Endothelial cell of umbilical vein (primary cell): Measurements from ENCODE around the gene THTPA. TPM values are rescaled to one million over a fixed set of nuclear protein-coding genes. Genes with fewer than 3 reads are reported as not detected.

Source experiments
- BruUV-seq: library from RNA; stranded (reverse); fragments of 400-500 nt; replicated peaks from 2 replicates; lab custom pipeline; 2021; lab: Mats Ljungman, UMichigan
- CTCF ChIA-PET: fragments of 300-600, 350-600 bp; sonication (Branson Sonifier 250); formaldehyde crosslinking; loops from one replicate; lab custom pipeline; 2021; ENCODE audit warnings: antibody characterized with exemption, inconsistent platforms; lab: Charles Lee
- POLR2A ChIA-PET: fragments of 300-600, 350-600 bp; sonication (Branson Sonifier 250); formaldehyde crosslinking; loops from one replicate; lab custom pipeline; 2021; ENCODE audit warnings: antibody characterized with exemption, inconsistent platforms; lab: Charles Lee
- DNase-seq: peaks from one replicate; pipeline ENCODE4 v3.0.0-alpha.2; 2011; ENCODE audit warnings: low read depth, low spot score
- FAIRE-seq: peaks from 2 replicates; lab custom pipeline; 2011; peaks lifted over from hg19 to GRCh38; lab: Jason Lieb, UNC
- H2AFZ ChIP-seq: 2 replicates; pipeline ENCODE4 v1.6.0; 2012; ENCODE audit warnings: low read depth, low read length, control low read depth, inconsistent platforms
- H3K27ac ChIP-seq: 2 replicates; pipeline ENCODE4 v1.5.1; 2011; ENCODE audit warnings: low read depth, mild to moderate bottlenecking, control low read depth, low read length, moderate library complexity; ENCODE audit not compliant: insufficient read depth
- H3K27me3 ChIP-seq, 2 experiments: 2 replicates each; pipeline versions ENCODE4 v1.6.0 to v1.6.1; 2011; ENCODE audit warnings: low read length in 2 of 2, mixed read lengths in 1 of 2; ENCODE audit not compliant: control insufficient read depth in 2 of 2, insufficient read depth in 2 of 2
- H3K36me3 ChIP-seq, 2 experiments: 2 replicates in 1 of 2; 3 replicates in 1 of 2; pipeline ENCODE4 v1.5.1; 2011; ENCODE audit warnings: low read length in 2 of 2, mild to moderate bottlenecking in 1 of 2, moderate library complexity in 1 of 2; ENCODE audit not compliant: control insufficient read depth in 2 of 2, insufficient read depth in 2 of 2; ENCODE audit errors: extremely low read depth in 1 of 2
- H3K4me1 ChIP-seq: 3 replicates; pipeline ENCODE4 v1.5.1; 2011; ENCODE audit warnings: mild to moderate bottlenecking, low read length; ENCODE audit not compliant: control insufficient read depth, insufficient read depth; ENCODE audit errors: extremely low read depth
- H3K4me2 ChIP-seq: 2 replicates; pipeline ENCODE4 v1.6.1; 2011; ENCODE audit warnings: low read length, control low read depth, mixed read lengths; ENCODE audit not compliant: insufficient read depth
- H3K4me3 ChIP-seq, 3 experiments: fragments of 200-600 bp in 1 of 3; sonication (generic), shearing (Covaris generic) in 1 of 3; replicated peaks in 1 of 3; 2 replicates each; pipeline ENCODE4 v1.5.1; 2011 to 2016; ENCODE audit warnings: control low read depth in 3 of 3, low read length in 3 of 3, mild to moderate bottlenecking in 2 of 3, inconsistent platforms in 1 of 3, low read depth in 1 of 3, moderate library complexity in 1 of 3; ENCODE audit not compliant: insufficient read depth in 1 of 3
- H3K79me2 ChIP-seq: 2 replicates; pipeline ENCODE4 v1.6.0; 2012; ENCODE audit warnings: low read length, inconsistent platforms; ENCODE audit not compliant: control insufficient read depth, insufficient read depth
- H3K9ac ChIP-seq: replicated peaks from 2 replicates; pipeline ENCODE3; 2011; ENCODE audit warnings: low read length, control low read depth; ENCODE audit not compliant: insufficient read depth; ENCODE audit errors: extremely low read depth
- H3K9me1 ChIP-seq: replicated peaks from 3 replicates; pipeline ENCODE4 v1.6.0; 2011; ENCODE audit warnings: mild to moderate bottlenecking, low read length; ENCODE audit not compliant: control insufficient read depth, insufficient read depth; ENCODE audit errors: extremely low read depth
- H3K9me3 ChIP-seq: replicated peaks from 2 replicates; pipeline ENCODE4 v1.5.1; 2012; ENCODE audit warnings: low read length, inconsistent platforms; ENCODE audit not compliant: control insufficient read depth, insufficient read depth
- H4K20me1 ChIP-seq: replicated peaks from 2 replicates; pipeline ENCODE3; 2011; ENCODE audit warnings: mild to moderate bottlenecking, low read length; ENCODE audit not compliant: control insufficient read depth, insufficient read depth; ENCODE audit errors: extremely low read depth
- CTCF ChIP-seq, 2 donors: IDR thresholded peaks; 1 replicate in 1 of 2; 2 replicates in 1 of 2; pipeline ENCODE4 v1.5.1; 2011; ENCODE audit warnings: low read length in 2 of 2, mild to moderate bottlenecking in 2 of 2, moderate library complexity in 2 of 2, control low read depth in 1 of 2, inconsistent platforms in 1 of 2, low read depth in 1 of 2; ENCODE audit not compliant: insufficient read depth in 1 of 2; ENCODE audit errors: extremely low read depth in 1 of 2
- EZH2 ChIP-seq: IDR thresholded peaks from 2 replicates; pipeline ENCODE4 v1.6.1; 2012; ENCODE audit warnings: borderline replicate concordance, low read depth, mild to moderate bottlenecking, moderate library complexity, low read length, inconsistent platforms; ENCODE audit not compliant: severe bottlenecking
- FOS ChIP-seq: IDR thresholded peaks from 2 replicates; pipeline ENCODE4 v1.6.1; 2011; ENCODE audit warnings: mild to moderate bottlenecking, low read length, moderate library complexity, borderline replicate concordance; ENCODE audit not compliant: insufficient read depth
- GATA2 ChIP-seq: IDR thresholded peaks from 2 replicates; pipeline ENCODE4 v1.7.0; 2011; ENCODE audit warnings: low read depth, mild to moderate bottlenecking, moderate library complexity, mixed read lengths, low read length; ENCODE audit not compliant: insufficient read length, insufficient read depth
- JUN ChIP-seq: IDR thresholded peaks from 2 replicates; pipeline ENCODE4 v1.6.1; 2011; ENCODE audit warnings: borderline replicate concordance, low read depth; ENCODE audit not compliant: insufficient read length, insufficient read depth
- MAX ChIP-seq: IDR thresholded peaks from 2 replicates; pipeline ENCODE4 v1.6.1; 2011; ENCODE audit not compliant: insufficient read depth, insufficient read length
- MYC ChIP-seq: IDR thresholded peaks from one replicate; pipeline ENCODE4 v1.6.1; 2011; ENCODE audit warnings: mild to moderate bottlenecking, low read depth, low read length
- POLR2A ChIP-seq: IDR thresholded peaks from 2 replicates; pipeline ENCODE4 v1.6.1; 2012; ENCODE audit warnings: low read depth, mild to moderate bottlenecking, control low read depth, low read length
- POLR2AphosphoS5 ChIP-seq: IDR thresholded peaks from 2 replicates; pipeline ENCODE4 v1.6.1; 2012; ENCODE audit warnings: low read depth, mild to moderate bottlenecking, control low read depth, low read length, moderate library complexity; ENCODE audit not compliant: insufficient read depth
- dilution Hi-C: fragments of 300-500 bp; cut with MboI; formaldehyde crosslinking; loops from one replicate; pipeline ENCODE4 v1.15.0; 2019; ENCODE audit warnings: low sequenced_read_pairs; ENCODE audit not compliant: extremely low pct_ligation_motif_present
- intact Hi-C: fragments of 100-400 bp; cut with micrococcal nuclease; formaldehyde crosslinking; loops from one replicate; pipeline ENCODE4 v1.10.0; 2022
- polyA plus RNA-seq, 4 experiments: library from polyadenylated mRNA; depleted of rRNA in 3 of 4; stranded (reverse) in 3 of 4; unstranded in 1 of 4; fragments of >200 nt; gene quantifications; 2 replicates each; pipeline versions ENCODE4 v1.2.1 to v1.2.3, GENCODE V29; 2011 to 2012; ENCODE audit warnings: missing spikeins in 1 of 4
- total RNA-seq: library from RNA; stranded (reverse); gene quantifications from 2 replicates; pipeline ENCODE4 v1.2.3, GENCODE V29; 2021

THTPA gene
- total and polyA plus RNA-seq, 2 donors (not counting 3 experiments of a cell fraction or from before 2014, with no cell fraction given): 10.8 to 12.5 TPM

DNA sequence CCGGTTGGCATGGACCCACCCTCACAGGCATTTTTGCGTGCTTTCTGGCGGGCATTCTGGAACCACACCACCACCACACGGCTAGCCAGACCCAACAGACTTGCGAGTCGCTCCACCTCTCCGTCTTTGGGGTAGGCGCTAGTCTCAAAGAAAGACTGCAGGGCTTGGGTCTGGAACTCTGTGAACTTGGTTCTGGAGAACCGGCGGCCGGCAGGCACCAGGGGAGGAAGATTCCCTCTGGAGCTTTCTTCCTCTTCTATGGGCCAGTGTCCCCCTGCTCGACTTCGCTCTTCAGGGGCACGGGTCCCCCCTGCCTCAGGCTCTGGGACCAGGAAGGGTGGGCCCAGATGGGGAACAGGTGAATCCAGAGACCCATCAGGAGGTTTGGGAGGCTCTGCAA is 31.1 kb upstream of the THTPA start:
- intact Hi-C loops (no loop called here), dilution Hi-C loops (no loop called here)
- H3K79me2 ChIP-seq: no peaks in the 10 kb centered on the region
- H3K4me1 ChIP-seq: no peaks in the 10 kb centered on the region
- DNase-seq (no peak), FAIRE-seq (no peak)
- H3K36me3 ChIP-seq: no peaks in the 10 kb centered on the region
- no peak overlapping the region for H2AFZ ChIP-seq
- H4K20me1 ChIP-seq: no peaks in the 10 kb centered on the region
- no peak for TF ChIP-seq MAX
- no peak for TF ChIP-seq CTCF (IDR thresholded peaks at IDR 0.05; ENCODE audit: extremely low read depth in 1 of 2, insufficient read depth in 1 of 2, low read depth in 1 of 2, low read length in 2 of 2)
- TF ChIP-seq MYC: no peak
- no peak for TF ChIP-seq GATA2
- TF ChIP-seq JUN: no peak
- no peak for TF ChIP-seq POLR2A
- no peak for TF ChIP-seq POLR2AphosphoS5
- TF ChIP-seq FOS: no peak
- TF ChIP-seq EZH2: no peak
- H3K9me1 ChIP-seq: no peaks in the 10 kb centered on the region
- no TSS peak for BruUV-seq
- no peak overlapping the region for H3K4me3 ChIP-seq
- no peaks in the 10 kb centered on the region for H3K27me3 ChIP-seq
- H3K4me2 ChIP-seq: no peak overlapping the region
- H3K27ac ChIP-seq: no peak overlapping the region
- H3K9me3 ChIP-seq: no peaks in the 10 kb centered on the region
- no peak overlapping the region for H3K9ac ChIP-seq
- ChIA-PET POLR2A (no interaction called here), CTCF (interaction anchor here (3.0 kb wide), 1 partner anchor 34 kb away, joined by 13 read pairs; no protein-coding TSS in a partner anchor)
